ENCODE measurements around the gene BACH2. TPM values are rescaled to one million over a fixed set of nuclear protein-coding genes. Genes with fewer than 3 reads are reported as not detected.

Gene BACH2
- total and polyA plus RNA-seq, 10 of the 15 experiments (the other 5 are each of a cell fraction or from before 2014, with no cell fraction given): 0.03 to 0.28 (median 0.04) TPM; not detected in 3

- TF ChIP-seq E2F8 (IDR thresholded peaks at IDR 0.05; ENCODE audit: low read depth, partially characterized antibody) (no peak), HDAC6 (IDR thresholded peaks at IDR 0.05; ENCODE audit: unreplicated experiment) (no peak), HDAC2 (IDR thresholded peaks at IDR 0.05) (no peak), CBX5 (IDR thresholded peaks at IDR 0.05; ENCODE audit: low read depth) (no peak)
These were observed 31.4 kb upstream of the BACH2 start (continued) for GRCh38 chr6:90328004-90328403.

DNA sequence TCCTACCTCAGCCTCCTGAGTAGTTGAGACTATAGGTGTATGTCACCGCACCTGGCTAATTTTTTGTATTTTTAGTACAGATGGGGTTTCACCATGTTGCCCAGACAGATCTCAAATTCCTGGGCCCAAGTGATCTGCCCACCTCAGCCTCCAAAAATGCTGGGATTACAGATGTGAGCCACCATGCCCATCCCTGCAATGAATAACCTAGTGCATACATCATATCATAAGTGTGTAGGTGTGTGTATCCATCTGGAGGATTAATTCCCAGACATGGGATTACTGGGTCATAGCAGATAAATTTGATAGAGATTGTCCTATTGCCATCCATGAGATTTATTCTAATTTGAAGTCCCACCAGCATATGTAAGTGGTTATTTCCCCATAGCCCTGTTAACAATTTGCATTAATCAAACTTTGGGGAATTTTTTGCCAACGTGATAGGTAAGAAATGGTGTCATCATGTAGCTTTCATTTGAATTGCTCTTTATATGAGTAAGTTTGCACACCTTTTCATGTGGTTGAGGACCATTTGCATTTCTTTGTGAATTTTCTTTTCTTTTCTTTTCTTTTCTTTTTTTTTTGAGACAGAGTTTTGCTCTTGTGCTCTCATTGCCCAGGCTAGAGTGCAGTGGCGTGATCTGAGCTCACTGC, 29.9 kb upstream of the BACH2 start:
- Histone ChIP-seq H2AFZ (ENCODE audit: control insufficient read depth, low read depth, low read length) (no peak overlapping the region), H3K4me3 (no peak overlapping the region), H3K36me3 (ENCODE audit: control insufficient read depth in 2 of 2, insufficient read depth in 2 of 2, low read length in 1 of 2) (no peaks in the 10 kb centered on the region), H3K4me2 (ENCODE audit: control insufficient read depth, insufficient read depth) (no peak overlapping the region), H3K9me3 (replicated peaks; ENCODE audit: control insufficient read depth, insufficient read depth, low read length) (no peaks in the 10 kb centered on the region), H3K79me2 (ENCODE audit: control insufficient read depth, insufficient read depth, low read length) (no peaks in the 10 kb centered on the region), H4K20me1 (ENCODE audit: control insufficient read depth, insufficient read depth) (no peaks in the 10 kb centered on the region), H3K27ac (ENCODE audit: control insufficient read depth, insufficient read depth) (no peak overlapping the region), H3K27me3 (replicated peaks in 1 of 2; ENCODE audit: control insufficient read depth in 2 of 2, insufficient read depth in 2 of 2, low read length in 1 of 2) (peaks cover 0 to 3% of the 10 kb centered on the region in 2 experiments; a peak in 1 of 4 replicates), H3K4me1 (ENCODE audit: control insufficient read depth, insufficient read depth, low read length) (no peaks in the 10 kb centered on the region), H3K9ac (ENCODE audit: control insufficient read depth, insufficient read depth, low read length) (no peak overlapping the region)
- ChIA-PET CTCF (no interaction called here), POLR2A (no interaction called here), SMC1A (ENCODE audit: uncharacterized antibody, unreplicated experiment) (interaction anchor here (0.7 kb wide), 1 partner anchor 13 kb away, joined by 3 read pairs; no protein-coding TSS in a partner anchor), RAD21 (ENCODE audit: unreplicated experiment) (no interaction called here)
- in situ Hi-C loops (cut with MboI): no loop called here
- no peak for DNase-seq (ENCODE audit: low read depth, low spot score)
- BruUV-seq (replicated peaks): no TSS peak
- intact Hi-C loops (cut with micrococcal nuclease; ENCODE audit: unreplicated experiment): no loop called here
- TF ChIP-seq CHD2 (IDR thresholded peaks at IDR 0.05; ENCODE audit: borderline replicate concordance, low read depth, low read length) (no peak), WRNIP1 (IDR thresholded peaks at IDR 0.05; ENCODE audit: borderline replicate concordance, low read depth, low read length) (no peak)
- TF ChIP-seq, protein P1, sequence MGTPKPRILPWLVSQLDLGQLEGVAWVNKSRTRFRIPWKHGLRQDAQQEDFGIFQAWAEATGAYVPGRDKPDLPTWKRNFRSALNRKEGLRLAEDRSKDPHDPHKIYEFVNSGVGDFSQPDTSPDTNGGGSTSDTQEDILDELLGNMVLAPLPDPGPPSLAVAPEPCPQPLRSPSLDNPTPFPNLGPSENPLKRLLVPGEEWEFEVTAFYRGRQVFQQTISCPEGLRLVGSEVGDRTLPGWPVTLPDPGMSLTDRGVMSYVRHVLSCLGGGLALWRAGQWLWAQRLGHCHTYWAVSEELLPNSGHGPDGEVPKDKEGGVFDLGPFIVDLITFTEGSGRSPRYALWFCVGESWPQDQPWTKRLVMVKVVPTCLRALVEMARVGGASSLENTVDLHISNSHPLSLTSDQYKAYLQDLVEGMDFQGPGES (IDR thresholded peaks at IDR 0.05): no peak
- no peak for FAIRE-seq
- ATAC-seq: no peak
- WGBS (ENCODE audit: insufficient coverage, insufficient replicate concordance, low lambda C conversion rate, missing lambda C conversion rate): 36% methylated on average over 3 of the region's 3 CpGs
